ENCODE results near the gene PCDHGB7.

DNA sequence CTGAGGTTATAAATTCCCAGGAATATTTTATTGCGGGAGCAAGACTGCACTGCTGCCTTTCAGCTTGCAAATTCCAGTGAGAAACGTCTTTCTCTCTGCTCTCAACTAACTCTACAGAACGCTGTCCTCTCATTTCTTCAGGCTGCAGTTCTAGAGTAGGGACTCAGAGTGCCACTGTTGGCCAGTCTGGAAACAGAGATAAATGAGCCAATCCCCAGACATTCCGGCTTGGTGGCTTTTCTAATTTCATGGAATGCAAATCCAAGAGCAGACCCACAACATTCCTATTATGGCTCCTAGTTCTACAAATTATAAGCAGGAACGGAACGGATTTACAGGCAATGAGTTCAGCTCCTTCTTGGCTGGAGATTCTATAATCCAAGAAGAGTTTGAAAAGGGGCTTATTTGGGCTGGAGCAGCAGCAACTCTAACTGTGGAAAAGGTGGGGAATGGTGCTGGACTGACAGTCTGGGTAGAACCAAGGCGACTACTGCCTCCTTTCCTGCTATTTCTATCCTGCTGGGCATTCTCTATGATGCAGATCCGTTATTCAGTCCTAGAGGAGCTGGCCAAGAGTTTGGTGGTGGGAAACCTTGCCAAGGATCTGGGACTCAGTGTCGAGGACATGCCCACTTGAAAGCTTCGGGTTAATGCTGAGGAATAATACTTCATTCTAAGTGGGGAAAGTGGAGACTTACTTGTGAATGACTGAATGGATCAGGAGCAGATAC lies 22.1 kb downstream of the PCDHGB7 start:
- no peak for TF ChIP-seq POLR2A (IDR thresholded peaks at IDR 0.05)
- TF ChIP-seq, protein P1, sequence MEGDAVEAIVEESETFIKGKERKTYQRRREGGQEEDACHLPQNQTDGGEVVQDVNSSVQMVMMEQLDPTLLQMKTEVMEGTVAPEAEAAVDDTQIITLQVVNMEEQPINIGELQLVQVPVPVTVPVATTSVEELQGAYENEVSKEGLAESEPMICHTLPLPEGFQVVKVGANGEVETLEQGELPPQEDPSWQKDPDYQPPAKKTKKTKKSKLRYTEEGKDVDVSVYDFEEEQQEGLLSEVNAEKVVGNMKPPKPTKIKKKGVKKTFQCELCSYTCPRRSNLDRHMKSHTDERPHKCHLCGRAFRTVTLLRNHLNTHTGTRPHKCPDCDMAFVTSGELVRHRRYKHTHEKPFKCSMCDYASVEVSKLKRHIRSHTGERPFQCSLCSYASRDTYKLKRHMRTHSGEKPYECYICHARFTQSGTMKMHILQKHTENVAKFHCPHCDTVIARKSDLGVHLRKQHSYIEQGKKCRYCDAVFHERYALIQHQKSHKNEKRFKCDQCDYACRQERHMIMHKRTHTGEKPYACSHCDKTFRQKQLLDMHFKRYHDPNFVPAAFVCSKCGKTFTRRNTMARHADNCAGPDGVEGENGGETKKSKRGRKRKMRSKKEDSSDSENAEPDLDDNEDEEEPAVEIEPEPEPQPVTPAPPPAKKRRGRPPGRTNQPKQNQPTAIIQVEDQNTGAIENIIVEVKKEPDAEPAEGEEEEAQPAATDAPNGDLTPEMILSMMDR (IDR thresholded peaks at IDR 0.05) = no peak
